Rectal smooth muscle tissue (tissue), 1 donor: ENCODE measurements around the gene DIPK1A.

Experiments
- H3K27ac ChIP-seq: one replicate; pipeline ENCODE4 v1.7.0; 2013; ENCODE audit warnings: low read depth, low read length, inconsistent platforms
- H3K27me3 ChIP-seq: one replicate; pipeline ENCODE4 v1.7.0; 2013; ENCODE audit warnings: low read length; ENCODE audit not compliant: control insufficient read depth, insufficient read depth
- H3K36me3 ChIP-seq: one replicate; pipeline ENCODE4 v1.7.0; 2013; ENCODE audit warnings: low read length; ENCODE audit not compliant: control insufficient read depth, insufficient read depth
- H3K4me1 ChIP-seq: one replicate; pipeline ENCODE4 v1.7.0; 2013; ENCODE audit warnings: low read length; ENCODE audit not compliant: control insufficient read depth, insufficient read depth
- H3K4me3 ChIP-seq: one replicate; pipeline ENCODE4 v1.7.0; 2013; ENCODE audit warnings: low read length
- H3K9ac ChIP-seq: one replicate; pipeline ENCODE4 v1.7.0; 2013; ENCODE audit warnings: low read length

DIPK1A gene

GRCh38 chr1:92848201-92848600 is 113.1 kb downstream of the DIPK1A start:
- Histone ChIP-seq H3K36me3 (peaks cover 6% of the 10 kb centered on the region), H3K9ac (no peak overlapping the region), H3K27ac (no peak overlapping the region), H3K4me1 (no peaks in the 10 kb centered on the region), H3K27me3 (no peaks in the 10 kb centered on the region), H3K4me3 (no peak overlapping the region)

DNA sequence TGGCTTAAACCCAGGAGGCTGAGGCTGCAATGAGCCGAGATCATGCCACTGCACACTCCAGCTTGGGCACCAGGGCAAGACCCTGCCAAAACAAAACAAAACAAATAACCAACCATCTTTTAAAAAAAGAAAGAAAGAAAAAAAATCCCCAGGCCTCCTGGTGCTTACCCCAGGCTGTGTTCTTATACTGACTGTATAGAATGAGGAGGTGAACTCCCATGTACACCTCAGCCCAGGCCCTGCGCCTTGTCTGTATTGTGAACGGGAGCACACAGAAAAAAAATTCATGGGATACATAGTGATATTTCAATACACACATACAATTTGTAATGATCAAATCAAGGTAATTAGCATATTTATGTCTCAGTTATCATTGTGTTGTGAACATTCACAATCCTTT is 115.4 kb downstream of the DIPK1A start:
- Histone ChIP-seq H3K9ac (no peak overlapping the region), H3K4me3 (no peak overlapping the region), H3K27ac (no peak overlapping the region), H3K27me3 (no peaks in the 10 kb centered on the region), H3K4me1 (no peaks in the 10 kb centered on the region), H3K36me3 (peaks cover 14% of the 10 kb centered on the region)

DNA sequence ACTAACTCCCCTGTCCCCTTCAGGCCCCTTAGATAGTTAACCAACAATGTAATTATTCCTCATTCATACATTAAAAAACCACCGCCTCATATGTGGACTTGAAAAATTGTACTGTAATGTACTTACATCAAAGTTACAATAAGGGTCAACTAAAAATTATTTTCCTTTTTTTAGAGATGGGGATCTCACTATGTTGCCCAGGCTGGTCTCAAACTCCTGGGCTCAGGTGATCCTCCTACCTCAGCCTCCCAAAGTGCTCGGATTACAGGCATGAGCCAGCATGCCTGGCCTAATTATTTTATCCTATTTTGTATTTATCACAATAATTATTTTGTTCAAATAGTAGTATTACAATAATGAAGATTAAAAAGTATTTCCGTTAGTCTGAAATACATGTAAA is 116.8 kb downstream of the DIPK1A start:
- Histone ChIP-seq H3K27me3 (no peaks in the 10 kb centered on the region), H3K36me3 (peaks cover 28% of the 10 kb centered on the region), H3K4me1 (peaks cover 6% of the 10 kb centered on the region), H3K4me3 (no peak overlapping the region), H3K27ac (no peak overlapping the region), H3K9ac (no peak overlapping the region)

DNA sequence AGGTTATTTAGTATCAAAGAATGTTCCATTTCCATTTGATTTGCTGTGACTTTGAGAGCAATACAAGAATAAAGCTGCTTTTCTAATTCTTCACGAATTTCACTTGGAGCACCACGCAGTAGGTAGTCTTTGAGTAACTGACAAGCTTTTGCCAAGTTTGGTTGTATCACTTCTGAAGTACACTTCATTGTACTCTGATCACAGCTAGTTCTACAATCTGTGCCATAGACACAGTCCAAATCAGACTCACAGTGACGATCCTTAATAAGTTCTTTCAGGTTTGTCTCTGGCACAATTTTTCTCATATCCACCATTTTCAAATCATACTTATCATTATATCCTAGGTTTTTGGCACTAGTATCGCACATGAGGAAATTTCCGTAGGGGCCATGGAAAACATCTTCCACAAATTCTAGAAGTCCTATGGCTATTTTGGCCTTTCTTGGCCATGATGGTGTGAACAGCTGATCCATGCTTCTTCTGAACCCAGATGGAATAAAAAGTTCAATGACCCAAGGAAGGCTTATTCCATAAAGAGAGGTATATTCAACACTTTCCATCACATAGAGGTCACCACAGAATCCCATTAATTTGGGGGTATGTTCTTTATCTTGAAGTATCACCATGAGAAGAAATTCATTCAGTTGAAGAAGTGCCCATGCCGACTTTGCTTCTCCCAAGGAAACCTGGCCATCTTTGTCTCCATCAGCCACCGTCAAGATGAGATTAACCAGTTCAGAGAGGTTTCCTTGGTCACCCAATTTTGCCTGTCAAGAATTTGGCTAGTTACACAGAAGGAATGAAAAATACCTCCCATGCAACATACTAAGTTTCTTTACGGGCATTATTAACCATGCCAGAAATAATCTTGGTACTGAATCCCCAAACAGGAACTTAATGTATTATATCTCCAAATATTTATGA is 117.6 kb downstream of the DIPK1A start:
- peaks cover 31% of the 10 kb centered on the region for H3K36me3 ChIP-seq
- no peak overlapping the region for H3K9ac ChIP-seq
- H3K4me3 ChIP-seq: no peak overlapping the region
- H3K27ac ChIP-seq: no peak overlapping the region
- peaks cover 6% of the 10 kb centered on the region for H3K4me1 ChIP-seq
- no peaks in the 10 kb centered on the region for H3K27me3 ChIP-seq

DNA sequence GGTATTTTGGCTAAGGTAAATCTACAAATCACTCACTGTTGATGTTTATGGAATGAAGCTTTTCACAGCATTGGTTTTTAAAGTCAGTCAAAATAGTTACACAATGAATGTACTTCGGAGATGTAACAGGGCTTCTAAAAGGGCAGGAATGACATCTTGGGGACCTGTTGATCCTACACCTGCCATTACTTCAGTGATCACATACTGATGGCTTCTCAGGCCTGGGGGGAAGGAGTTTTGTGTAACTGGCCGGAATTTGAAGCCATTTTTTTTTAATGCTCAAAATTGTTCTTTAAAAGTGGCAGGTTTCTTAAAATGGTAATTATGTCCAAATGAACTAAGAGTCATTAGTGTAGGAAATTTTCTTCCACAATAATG is 118.2 kb downstream of the DIPK1A start:
- H3K4me1 ChIP-seq: peaks cover 10% of the 10 kb centered on the region
- no peak overlapping the region for H3K27ac ChIP-seq
- H3K36me3 ChIP-seq: peaks cover 34% of the 10 kb centered on the region

DNA sequence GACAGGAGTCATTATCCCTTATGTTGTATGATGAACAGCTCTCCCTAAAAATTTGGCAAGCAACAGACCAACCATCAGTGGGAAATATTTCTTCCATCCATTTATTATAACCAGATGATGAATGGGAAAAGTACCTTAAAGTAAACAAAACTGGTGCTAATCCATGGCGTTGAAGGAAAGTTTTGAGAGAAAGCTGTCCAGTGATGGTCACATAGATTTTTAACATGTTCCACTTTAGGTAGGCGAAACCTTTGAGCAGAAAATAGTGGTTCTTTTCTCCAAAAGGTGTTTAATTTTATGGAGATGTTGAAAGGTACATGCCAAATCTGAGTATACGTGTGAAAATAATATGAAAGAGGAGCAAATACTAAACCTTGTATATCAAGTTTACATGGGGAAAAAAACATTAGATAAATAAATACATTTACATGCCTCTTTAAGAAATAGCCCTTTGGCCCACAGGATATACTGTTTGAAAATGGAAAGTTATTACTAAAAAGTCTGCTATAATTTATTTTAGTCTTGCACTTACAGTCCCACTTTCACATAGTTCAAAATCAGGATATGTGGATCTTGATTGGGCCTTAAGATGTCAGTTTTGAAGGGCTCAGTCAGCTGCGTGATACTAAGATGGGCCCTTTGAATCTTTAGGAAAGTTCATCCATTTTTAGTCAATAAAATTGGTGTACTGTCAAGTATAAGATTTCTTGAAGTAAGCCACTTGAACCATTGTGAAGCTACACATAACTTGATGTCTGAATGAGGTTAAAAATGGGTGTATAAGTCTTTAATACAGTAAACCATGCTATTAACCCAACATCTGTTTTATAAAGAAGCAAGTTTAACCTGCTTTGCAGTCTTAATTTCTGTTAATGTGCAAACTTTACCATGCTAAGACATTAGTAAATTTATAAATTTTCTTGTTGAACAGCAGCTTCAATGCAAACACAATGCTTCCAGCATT is 118.9 kb downstream of the DIPK1A start:
- H3K4me1 ChIP-seq: peaks cover 10% of the 10 kb centered on the region
- H3K9ac ChIP-seq: no peak overlapping the region
- no peaks in the 10 kb centered on the region for H3K27me3 ChIP-seq
- no peak overlapping the region for H3K27ac ChIP-seq
- no peak overlapping the region for H3K4me3 ChIP-seq
- H3K36me3 ChIP-seq: peaks cover 34% of the 10 kb centered on the region

More for the DNA sequence above, 118.2 kb downstream of the DIPK1A start:
- Histone ChIP-seq H3K27me3 (no peaks in the 10 kb centered on the region), H3K9ac (no peak overlapping the region), H3K4me3 (no peak overlapping the region)

DNA sequence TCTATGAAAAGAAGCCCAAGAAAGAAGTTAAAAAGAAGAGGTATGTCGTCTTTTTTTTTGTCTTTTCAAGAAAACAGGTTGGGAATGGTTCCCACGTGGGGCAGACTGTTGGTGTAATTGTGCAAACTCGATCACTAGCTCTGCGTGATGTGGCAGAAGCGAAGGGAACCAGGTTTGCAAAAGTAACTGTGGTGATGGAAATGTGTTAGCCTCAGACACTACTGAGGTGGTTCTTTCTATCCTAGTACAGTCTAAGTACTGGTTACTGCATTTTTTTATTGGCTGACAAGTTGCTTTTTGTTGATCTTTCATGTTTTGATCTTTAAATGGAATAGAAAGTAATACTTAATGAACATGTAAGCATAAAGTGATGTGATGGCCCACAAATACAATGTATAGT is 120.7 kb downstream of the DIPK1A start:
- Histone ChIP-seq H3K4me3 (no peak overlapping the region), H3K36me3 (peaks cover 46% of the 10 kb centered on the region), H3K27ac (no peak overlapping the region), H3K9ac (no peak overlapping the region), H3K4me1 (peaks cover 10% of the 10 kb centered on the region), H3K27me3 (no peaks in the 10 kb centered on the region)

DNA sequence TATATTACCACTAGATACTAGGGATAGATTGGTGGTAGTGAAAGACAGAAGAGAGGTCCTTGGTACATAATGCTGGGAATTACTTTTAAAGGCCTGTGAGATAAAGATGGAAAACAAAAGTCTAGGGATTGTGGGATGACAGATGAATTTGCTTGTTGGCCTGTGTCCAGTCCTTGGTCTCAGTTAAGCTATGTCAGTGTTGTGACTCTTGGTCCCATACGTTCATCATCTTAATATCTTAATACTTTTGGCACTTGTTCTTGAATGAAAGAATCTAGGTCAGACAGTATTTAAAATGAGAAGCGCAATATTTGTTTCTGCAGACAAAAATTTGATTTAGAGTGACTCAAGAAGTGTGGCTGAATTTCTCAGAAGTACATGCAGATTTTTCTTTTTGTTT is 121.8 kb downstream of the DIPK1A start:
- Histone ChIP-seq H3K4me3 (no peak overlapping the region), H3K36me3 (peaks cover 49% of the 10 kb centered on the region), H3K27me3 (no peaks in the 10 kb centered on the region), H3K27ac (no peak overlapping the region), H3K9ac (no peak overlapping the region), H3K4me1 (peaks cover 17% of the 10 kb centered on the region)

- Histone ChIP-seq H3K9ac (no peak overlapping the region), H3K27ac (no peak overlapping the region), H3K27me3 (no peaks in the 10 kb centered on the region), H3K4me3 (no peak overlapping the region), H3K4me1 (peaks cover 26% of the 10 kb centered on the region), H3K36me3 (peaks cover 45% of the 10 kb centered on the region)
Measured at GRCh38 chr1:92838519-92838918, 122.7 kb downstream of the DIPK1A start.

GRCh38 chr1:92837062-92837461 is 124.2 kb downstream of the DIPK1A start:
- no peak overlapping the region for H3K4me3 ChIP-seq
- no peaks in the 10 kb centered on the region for H3K27me3 ChIP-seq
- peaks cover 33% of the 10 kb centered on the region for H3K4me1 ChIP-seq
- H3K27ac ChIP-seq: no peak overlapping the region
- no peak overlapping the region for H3K9ac ChIP-seq
- peaks cover 40% of the 10 kb centered on the region for H3K36me3 ChIP-seq

GRCh38 chr1:92834617-92835016 is 126.6 kb downstream of the DIPK1A start:
- Histone ChIP-seq H3K9ac (no peak overlapping the region), H3K36me3 (peaks cover 23% of the 10 kb centered on the region), H3K4me3 (no peak overlapping the region)

GRCh38 chr1:92833840-92834239 is 127.4 kb downstream of the DIPK1A start:
- Histone ChIP-seq H3K27ac (peak overlapping the region; percentile 12), H3K9ac (peak overlapping the region; percentile 17), H3K27me3 (no peaks in the 10 kb centered on the region), H3K36me3 (peaks cover 18% of the 10 kb centered on the region), H3K4me3 (peak overlapping the region; percentile 98), H3K4me1 (peaks cover 27% of the 10 kb centered on the region)

More at GRCh38 chr1:92834617-92835016, 126.6 kb downstream of the DIPK1A start:
- Histone ChIP-seq H3K4me1 (peaks cover 27% of the 10 kb centered on the region), H3K27ac (no peak overlapping the region), H3K27me3 (no peaks in the 10 kb centered on the region)
